Measurements from ENCODE around the gene ACADVL. TPM values are rescaled to one million over a fixed set of nuclear protein-coding genes. Genes with fewer than 3 reads are reported as not detected.
A peak's percentile ranks its signal among the peaks of the same experiment; 100 is the strongest.

The ACADVL gene
- total RNA-seq, 4 donors from 2014 or later, result 565 to 1,687 (median 703) TPM

DNA sequence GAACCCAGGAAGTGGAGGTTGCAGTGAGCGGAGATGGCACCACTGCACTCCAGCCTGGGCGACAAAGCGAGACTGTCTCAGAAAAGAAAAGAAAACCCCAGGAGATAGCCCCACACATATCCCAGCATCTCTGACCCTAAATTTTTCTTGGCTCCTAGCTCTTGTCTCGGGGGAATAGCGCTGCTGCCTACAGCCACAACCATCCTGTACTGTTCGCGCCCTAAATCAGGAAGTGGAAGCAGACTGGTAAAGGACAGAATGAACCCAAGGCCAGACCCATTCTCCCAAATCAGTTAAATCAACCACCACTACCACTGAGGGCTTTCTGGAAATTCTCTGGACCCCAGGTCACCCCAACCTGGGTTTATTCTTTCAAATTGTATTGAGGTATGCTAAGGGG, 30.1 kb downstream of the ACADVL start:
- Histone ChIP-seq H3K9me3 (no peaks in the 10 kb centered on the region), H3K36me3 (peaks cover 32% of the 10 kb centered on the region), H3K27me3 (no peaks in the 10 kb centered on the region), H3K27ac (no peak overlapping the region), H3K4me1 (peaks cover 37% of the 10 kb centered on the region), H3K4me3 (peak overlapping the region; percentile 88)
- DNase-seq (ENCODE audit: low spot score in 2 of 2), result no peak
- WGBS, result 88% methylated on average over 7 of the region's 7 CpGs
- no peak for TF ChIP-seq POLR2A (IDR thresholded peaks at IDR 0.05)
- no peak for TF ChIP-seq EP300 (IDR thresholded peaks at IDR 0.05)
- no peak for TF ChIP-seq POLR2AphosphoS5 (IDR thresholded peaks at IDR 0.05)
- TF ChIP-seq, protein P1, sequence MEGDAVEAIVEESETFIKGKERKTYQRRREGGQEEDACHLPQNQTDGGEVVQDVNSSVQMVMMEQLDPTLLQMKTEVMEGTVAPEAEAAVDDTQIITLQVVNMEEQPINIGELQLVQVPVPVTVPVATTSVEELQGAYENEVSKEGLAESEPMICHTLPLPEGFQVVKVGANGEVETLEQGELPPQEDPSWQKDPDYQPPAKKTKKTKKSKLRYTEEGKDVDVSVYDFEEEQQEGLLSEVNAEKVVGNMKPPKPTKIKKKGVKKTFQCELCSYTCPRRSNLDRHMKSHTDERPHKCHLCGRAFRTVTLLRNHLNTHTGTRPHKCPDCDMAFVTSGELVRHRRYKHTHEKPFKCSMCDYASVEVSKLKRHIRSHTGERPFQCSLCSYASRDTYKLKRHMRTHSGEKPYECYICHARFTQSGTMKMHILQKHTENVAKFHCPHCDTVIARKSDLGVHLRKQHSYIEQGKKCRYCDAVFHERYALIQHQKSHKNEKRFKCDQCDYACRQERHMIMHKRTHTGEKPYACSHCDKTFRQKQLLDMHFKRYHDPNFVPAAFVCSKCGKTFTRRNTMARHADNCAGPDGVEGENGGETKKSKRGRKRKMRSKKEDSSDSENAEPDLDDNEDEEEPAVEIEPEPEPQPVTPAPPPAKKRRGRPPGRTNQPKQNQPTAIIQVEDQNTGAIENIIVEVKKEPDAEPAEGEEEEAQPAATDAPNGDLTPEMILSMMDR (IDR thresholded peaks at IDR 0.05), result no peak

- H3K4me3 ChIP-seq, result peak overlapping the region; percentile 88
- H3K36me3 ChIP-seq, result peaks cover 30% of the 10 kb centered on the region
- DNase-seq (ENCODE audit: low spot score in 2 of 2), result no peak
- no peaks in the 10 kb centered on the region for H3K9me3 ChIP-seq
- peaks cover 37% of the 10 kb centered on the region for H3K4me1 ChIP-seq
- TF ChIP-seq EP300 (IDR thresholded peaks at IDR 0.05), result no peak
- TF ChIP-seq POLR2A (IDR thresholded peaks at IDR 0.05), result no peak
- H3K27me3 ChIP-seq, result no peaks in the 10 kb centered on the region
- WGBS, result 2% methylated on average over 28 of the region's 55 CpGs
- peak overlapping the region; percentile 100 for H3K27ac ChIP-seq
Measured at GRCh38 chr17:7250695-7251627, 31.2 kb downstream of the ACADVL start.

GRCh38 chr17:7251661-7252175, 32.0 kb downstream of the ACADVL start, which contains the start of gene CTDNEP1:
CTDNEP1 (minus strand) TSS chr17:7251734; CDS start chr17:7251296, 438 bp downstream.
- peaks cover 37% of the 10 kb centered on the region for H3K4me1 ChIP-seq
- peak; percentile 98 to 99 for DNase-seq (ENCODE audit: low spot score in 2 of 2)
- H3K36me3 ChIP-seq, result peaks cover 29% of the 10 kb centered on the region
- peak within 1 kb of the TSS; percentile 88 for H3K4me3 ChIP-seq
- peak within 1 kb of the TSS; percentile 100 for H3K27ac ChIP-seq
- no peaks in the 10 kb centered on the region for H3K9me3 ChIP-seq
- 0% methylated on average over 34 of the region's 41 CpGs for WGBS
- TF ChIP-seq POLR2AphosphoS5 (IDR thresholded peaks at IDR 0.05), result peak in 2 of 3 donors; percentile 62 to 83
- TF ChIP-seq, protein P1 (IDR thresholded peaks at IDR 0.05), result no peak
- TF ChIP-seq EP300 (IDR thresholded peaks at IDR 0.05), result no peak
- TF ChIP-seq POLR2A (IDR thresholded peaks at IDR 0.05), result no peak
- H3K27me3 ChIP-seq, result no peaks in the 10 kb centered on the region

DNA sequence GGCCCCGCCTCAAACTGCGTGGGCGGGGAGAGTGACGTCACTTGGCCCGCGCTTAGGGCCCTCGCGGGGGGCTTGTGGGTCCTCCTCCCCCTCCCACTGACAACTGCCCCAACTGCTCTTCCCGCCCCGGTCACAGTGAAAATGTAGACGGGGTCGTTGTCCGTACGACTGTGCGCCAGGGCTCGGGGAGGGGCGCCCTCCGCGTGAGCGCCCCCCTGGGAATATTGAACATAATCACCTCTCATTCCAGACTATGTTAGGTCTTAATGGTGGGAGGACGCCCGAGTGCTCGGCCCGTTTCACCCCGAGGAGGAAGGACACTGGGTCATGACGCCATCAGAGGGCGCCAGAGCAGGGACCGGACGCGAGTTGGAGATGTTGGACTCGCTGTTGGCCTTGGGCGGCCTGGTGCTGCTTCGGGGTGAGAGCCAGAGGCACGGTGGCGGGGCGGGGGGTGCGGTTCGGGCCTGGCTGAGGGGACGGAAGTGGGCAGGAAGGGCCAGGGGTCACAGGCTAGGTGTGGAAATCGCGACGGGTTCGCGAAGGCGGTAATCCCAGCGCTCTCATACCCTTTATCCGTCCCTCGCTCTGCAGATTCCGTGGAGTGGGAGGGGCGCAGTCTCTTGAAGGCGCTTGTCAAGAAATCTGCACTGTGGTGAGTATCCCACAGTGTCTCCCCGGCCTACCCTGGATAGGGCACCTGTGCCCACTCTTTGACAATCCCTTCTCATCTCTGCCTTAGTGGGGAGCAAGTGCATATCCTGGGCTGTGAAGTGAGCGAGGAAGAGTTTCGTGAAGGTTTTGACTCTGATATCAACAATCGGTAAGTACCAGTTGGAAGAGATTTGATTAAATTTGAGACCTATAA, 32.7 kb downstream of the ACADVL start, which contains the start of gene ELP5:
Gene ELP5 (plus strand): TSS at position 40 of the 868 bp plus-strand sequence. CDS start 336 bp downstream, at position 376.
- Histone ChIP-seq H3K4me1 (peaks cover 37% of the 10 kb centered on the region), H3K9me3 (no peaks in the 10 kb centered on the region), H3K27ac (peak within 1 kb of the TSS; percentile 100), H3K27me3 (no peaks in the 10 kb centered on the region), H3K36me3 (peaks cover 32% of the 10 kb centered on the region), H3K4me3 (peak within 1 kb of the TSS; percentile 88)
- WGBS, result 1% methylated on average over 32 of the region's 55 CpGs
- peak; percentile 98 for DNase-seq (ENCODE audit: low spot score in 2 of 2)
- TF ChIP-seq EP300 (IDR thresholded peaks at IDR 0.05) (no peak), POLR2AphosphoS5 (IDR thresholded peaks at IDR 0.05) (peak in 2 of 3 donors; percentile 70 to 79), POLR2A (IDR thresholded peaks at IDR 0.05) (peak in 1 of 2 donors; percentile 53)
- TF ChIP-seq, protein P1 (IDR thresholded peaks at IDR 0.05), result peak; percentile 4 to 29

DNA sequence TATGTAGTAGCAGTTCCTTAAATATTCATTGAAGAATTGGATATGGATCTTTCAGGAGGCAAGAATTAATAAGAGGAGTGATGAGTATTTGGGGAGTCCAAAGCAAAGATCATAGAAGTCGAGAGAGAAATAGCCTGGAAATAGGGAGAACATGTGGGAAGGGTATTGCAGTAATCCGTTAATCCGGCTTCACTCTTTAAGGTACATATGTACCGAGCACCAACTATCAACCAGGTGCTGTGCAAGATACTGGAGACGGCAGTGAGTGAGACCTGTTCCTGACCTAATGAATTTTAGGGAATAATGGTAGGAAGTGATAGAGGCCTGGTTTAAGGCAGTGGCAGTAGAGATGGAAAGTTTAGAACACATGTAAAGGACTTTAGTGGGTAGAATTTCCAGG, 33.3 kb downstream of the ACADVL start:
- H3K27ac ChIP-seq, result peak overlapping the region; percentile 100
- TF ChIP-seq, protein P1 (IDR thresholded peaks at IDR 0.05), result no peak
- TF ChIP-seq POLR2AphosphoS5 (IDR thresholded peaks at IDR 0.05) (no peak), EP300 (IDR thresholded peaks at IDR 0.05) (no peak), POLR2A (IDR thresholded peaks at IDR 0.05) (no peak)
- H3K36me3 ChIP-seq, result peaks cover 38% of the 10 kb centered on the region
- H3K4me3 ChIP-seq, result peak overlapping the region; percentile 88
- no peaks in the 10 kb centered on the region for H3K27me3 ChIP-seq
- peaks cover 37% of the 10 kb centered on the region for H3K4me1 ChIP-seq
- no peak for DNase-seq (ENCODE audit: low spot score in 2 of 2)
- 77% methylated on average over 5 of the region's 5 CpGs for WGBS
- no peaks in the 10 kb centered on the region for H3K9me3 ChIP-seq
